Measurements from ENCODE around the gene ACOT7.

GRCh38 chr1:6410248-6410893 lies 16.8 kb upstream of the ACOT7 start:
- no peak for TF ChIP-seq CTCF (conservative IDR thresholded peaks at IDR 0.05; ENCODE audit: low read depth in 2 of 2)
- no peak for TF ChIP-seq REST (IDR thresholded peaks at IDR 0.05; ENCODE audit: unreplicated experiment)
- TF ChIP-seq EZH2phosphoT487 (IDR thresholded peaks at IDR 0.05; ENCODE audit: unreplicated experiment): no peak
- no peak for TF ChIP-seq STAT1 (IDR thresholded peaks at IDR 0.05; ENCODE audit: unreplicated experiment)
- no peak for TF ChIP-seq POLR2AphosphoS5 (IDR thresholded peaks at IDR 0.05; ENCODE audit: low read depth)
- no peak for TF ChIP-seq EZH2 (IDR thresholded peaks at IDR 0.05; ENCODE audit: low read depth, unreplicated experiment)
- no peak for TF ChIP-seq NANOG (IDR thresholded peaks at IDR 0.05; ENCODE audit: borderline replicate concordance)
- no peak for TF ChIP-seq ETS1 (IDR thresholded peaks at IDR 0.05)
- TF ChIP-seq JUNB (IDR thresholded peaks at IDR 0.05; ENCODE audit: unreplicated experiment): no peak
- TF ChIP-seq CREB1 (CRISPR knock-in tag; IDR thresholded peaks at IDR 0.05; ENCODE audit: low read depth): no peak
- no peak for TF ChIP-seq ZNF331 (CRISPR knock-in tag; IDR thresholded peaks at IDR 0.05; ENCODE audit: low read depth)
- TF ChIP-seq ZNF462 (CRISPR knock-in tag; IDR thresholded peaks at IDR 0.05): no peak

All from GM23338 (cell line).